Inflammatory macrophage treated with lipopolysaccharide for 4 hours (primary cell): Measurements from ENCODE around the gene CYTH2.

Source experiments
- DNase-seq: peaks from one replicate; pipeline ENCODE4 v3.0.0-alpha.2; 2020

The CYTH2 gene

DNA sequence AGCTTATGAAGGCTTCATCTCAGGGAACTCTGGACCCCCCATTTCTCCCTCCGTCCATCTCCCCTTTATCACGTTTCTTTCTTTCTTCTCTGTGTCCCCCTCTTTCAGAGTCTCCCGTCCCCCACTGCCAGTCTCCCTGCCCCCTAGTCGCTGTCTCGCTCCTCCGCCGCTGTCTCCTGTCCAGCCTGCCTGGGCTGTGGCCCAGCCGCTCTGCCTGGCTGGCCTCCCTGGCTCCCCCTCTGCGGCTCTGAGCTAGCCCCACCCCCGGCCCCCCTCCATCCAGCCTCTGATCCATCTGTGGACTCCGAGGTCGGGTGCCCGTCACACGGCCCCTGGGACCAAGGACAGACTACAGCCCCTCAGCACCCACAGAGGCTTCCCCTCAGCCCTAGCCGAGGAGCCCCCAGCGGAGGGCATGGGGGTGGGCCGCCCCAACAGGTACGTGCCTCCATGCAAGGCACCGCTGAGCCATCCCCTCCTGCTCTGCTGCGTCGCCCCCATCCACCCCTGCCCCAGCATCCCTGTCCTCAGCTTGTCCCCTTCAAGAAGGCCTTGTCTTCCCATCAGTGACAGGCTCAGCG is 14.9 kb upstream of the CYTH2 start:
- DNase-seq: no peak

GRCh38 chr19:48455171-48455907 is 13.8 kb upstream of the CYTH2 start, which contains the start of gene KCNJ14:
Gene KCNJ14 (plus strand): TSS chr19:48455574. CDS start chr19:48461725, 6,151 bp downstream.
- DNase-seq: no peak

- DNase-seq: no peak
Observed at GRCh38 chr19:48455908-48456562, 13.1 kb upstream of the CYTH2 start.

DNA sequence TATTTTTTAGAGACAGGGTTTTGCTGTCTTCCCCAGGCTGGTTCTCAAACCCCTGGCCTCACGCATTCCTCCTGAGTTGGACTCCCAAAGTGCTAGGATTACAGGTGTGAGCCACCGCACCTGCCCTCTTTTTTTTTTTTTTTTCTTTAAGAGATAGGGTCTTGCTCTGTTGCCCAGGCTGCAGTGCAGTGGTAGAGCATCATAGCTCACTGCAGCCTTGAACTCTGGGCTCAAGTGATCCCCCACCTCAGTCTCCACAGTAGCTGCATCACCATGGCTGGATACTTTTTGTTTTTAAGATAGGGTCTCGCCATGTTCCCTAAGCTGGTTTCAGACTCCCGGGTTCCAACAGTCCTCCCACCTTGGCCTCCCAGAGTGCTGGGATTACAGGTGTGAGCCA is 12.3 kb upstream of the CYTH2 start:
- DNase-seq: no peak

- no peak for DNase-seq
Observed at GRCh38 chr19:48458016-48458415, 11.2 kb upstream of the CYTH2 start.

DNA sequence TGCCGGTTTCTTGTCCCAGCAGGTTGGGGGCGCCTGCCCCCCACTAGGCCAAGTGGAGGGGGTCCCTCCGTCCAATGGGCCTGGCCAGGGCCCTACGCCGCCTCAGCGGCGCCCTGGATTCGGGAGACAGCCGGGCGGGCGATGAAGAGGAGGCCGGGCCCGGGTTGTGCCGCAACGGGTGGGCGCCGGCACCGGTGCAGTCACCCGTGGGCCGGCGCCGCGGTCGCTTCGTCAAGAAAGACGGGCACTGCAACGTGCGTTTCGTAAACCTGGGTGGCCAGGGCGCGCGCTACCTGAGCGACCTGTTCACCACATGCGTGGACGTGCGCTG is 7.6 kb upstream of the CYTH2 start:
- DNase-seq: no peak

GRCh38 chr19:48461982-48462655 is 7.0 kb upstream of the CYTH2 start:
- no peak for DNase-seq

DNA sequence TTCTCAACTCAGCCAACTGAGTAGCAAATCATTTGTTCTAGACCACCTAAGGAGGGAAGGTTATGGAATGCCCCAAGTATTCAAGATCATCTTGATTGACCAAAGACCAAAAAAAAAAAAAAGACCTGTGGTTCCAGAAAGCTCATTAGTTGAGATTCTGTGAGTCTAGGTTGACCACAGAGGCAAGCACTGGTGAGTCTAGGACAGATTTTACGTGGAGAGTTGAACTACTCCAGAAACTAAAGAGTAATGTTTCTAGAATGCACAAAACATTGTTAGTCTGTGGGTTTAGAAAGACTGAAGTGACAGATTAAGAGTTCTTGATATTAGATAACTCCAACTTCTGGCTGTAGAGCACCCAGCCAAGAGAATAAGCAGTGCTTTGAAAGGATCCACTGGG is 4.0 kb upstream of the CYTH2 start:
- no peak for DNase-seq

GRCh38 chr19:48466561-48467325 is 2.4 kb upstream of the CYTH2 start:
- peak; percentile 29 for DNase-seq

DNA sequence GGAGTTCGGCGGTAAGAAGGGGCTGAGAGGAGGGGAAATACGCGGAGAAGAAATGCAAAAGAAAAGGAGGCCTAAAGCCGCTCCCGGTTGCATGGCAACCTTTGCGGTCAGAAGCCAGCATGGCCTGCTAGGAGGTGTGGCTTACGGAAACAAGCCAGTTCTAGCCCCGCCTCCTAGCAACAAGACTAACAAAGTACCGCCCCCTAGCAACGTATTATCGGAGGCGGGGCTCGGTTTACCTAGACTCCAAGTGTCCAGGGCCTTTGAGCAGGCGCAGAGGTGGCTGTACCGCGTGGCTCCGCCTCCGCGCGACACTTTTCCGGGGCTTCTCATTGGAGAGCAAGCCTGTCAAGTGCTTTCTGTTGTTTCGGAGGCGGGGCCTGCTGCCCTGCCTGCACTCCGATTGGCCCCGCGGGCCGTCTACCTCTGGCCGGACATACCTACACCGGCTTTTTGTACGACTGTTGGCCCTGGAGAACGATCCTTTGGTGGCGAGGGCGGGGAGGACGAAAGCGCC is 339 bp upstream of the CYTH2 start:
- peak; percentile 100 for DNase-seq

GRCh38 chr19:48469934-48470680 is 938 bp downstream of the CYTH2 start:
- no peak for DNase-seq

GRCh38 chr19:48470856-48471255 is 1.7 kb downstream of the CYTH2 start:
- no peak for DNase-seq

GRCh38 chr19:48471836-48472235 is 2.7 kb downstream of the CYTH2 start:
- DNase-seq: no peak

DNA sequence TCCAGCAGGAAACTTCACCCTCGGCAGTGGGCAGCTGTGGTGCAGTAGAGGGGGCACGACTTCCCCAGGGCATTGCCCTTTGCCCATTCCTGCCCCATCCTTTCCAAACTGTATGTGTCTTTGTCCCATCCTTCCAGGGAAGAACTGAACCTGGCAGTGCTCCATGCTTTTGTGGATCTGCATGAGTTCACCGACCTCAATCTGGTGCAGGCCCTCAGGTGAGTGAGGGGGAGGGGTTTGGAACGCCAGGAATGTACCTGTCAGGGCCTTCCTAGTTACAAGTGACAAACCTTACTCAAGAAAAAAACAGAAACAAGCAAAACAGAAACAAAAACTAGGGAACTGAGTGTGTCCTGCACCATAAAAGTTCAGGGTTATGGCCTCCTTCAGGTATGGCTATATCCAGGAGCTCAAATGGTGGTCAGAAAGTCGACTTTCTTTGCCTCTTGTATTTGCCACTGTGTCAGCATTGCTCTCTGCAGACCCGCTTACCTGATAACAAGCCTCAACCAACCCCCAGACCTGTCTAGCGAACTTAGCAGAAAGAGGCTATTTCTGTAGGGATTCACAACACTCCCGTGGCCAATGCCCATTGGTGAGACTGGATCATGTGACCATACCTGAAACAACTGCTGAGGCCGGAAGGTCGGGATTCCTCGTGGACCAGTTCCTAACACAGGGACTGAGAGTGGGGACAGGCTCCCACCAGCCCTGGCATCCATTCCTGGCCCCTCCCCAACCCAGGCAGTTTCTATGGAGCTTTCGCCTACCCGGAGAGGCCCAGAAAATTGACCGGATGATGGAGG is 4.2 kb downstream of the CYTH2 start:
- DNase-seq: no peak

GRCh38 chr19:48474084-48474592 is 5.0 kb downstream of the CYTH2 start:
- no peak for DNase-seq

DNA sequence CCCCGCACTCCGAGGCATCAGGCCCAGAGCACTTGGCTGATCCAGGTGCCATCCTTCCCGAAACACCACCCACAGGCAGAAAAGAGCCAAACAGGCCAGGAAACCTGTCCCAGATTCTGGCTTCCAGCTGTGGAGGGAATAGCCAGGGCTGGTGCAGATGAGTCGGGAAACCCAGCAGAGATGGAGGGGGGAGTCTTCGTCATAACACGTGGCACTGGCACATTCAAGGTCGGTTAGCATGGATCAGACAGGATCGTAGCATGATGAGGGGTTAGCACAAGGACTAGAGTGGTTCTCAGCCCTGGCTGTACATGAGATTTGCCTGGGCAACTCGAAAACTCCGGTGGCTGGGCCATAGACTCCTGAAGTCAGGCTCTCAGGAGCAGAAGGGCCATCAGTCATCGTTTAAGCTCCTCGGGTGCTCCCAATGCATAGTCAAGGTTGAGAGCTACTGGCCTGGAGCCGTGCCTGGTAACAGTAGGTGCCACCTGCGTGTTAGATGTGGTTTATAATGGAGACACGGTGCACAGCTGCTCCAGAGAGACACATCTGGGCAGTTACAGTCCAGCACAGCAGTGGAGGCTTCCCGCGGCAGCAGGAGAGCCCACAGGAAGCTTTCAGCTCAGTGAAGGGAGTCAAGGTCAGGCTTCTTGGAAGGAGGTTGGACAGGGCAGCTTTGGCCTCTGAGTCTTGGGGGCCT is 6.3 kb downstream of the CYTH2 start:
- DNase-seq: no peak

DNA sequence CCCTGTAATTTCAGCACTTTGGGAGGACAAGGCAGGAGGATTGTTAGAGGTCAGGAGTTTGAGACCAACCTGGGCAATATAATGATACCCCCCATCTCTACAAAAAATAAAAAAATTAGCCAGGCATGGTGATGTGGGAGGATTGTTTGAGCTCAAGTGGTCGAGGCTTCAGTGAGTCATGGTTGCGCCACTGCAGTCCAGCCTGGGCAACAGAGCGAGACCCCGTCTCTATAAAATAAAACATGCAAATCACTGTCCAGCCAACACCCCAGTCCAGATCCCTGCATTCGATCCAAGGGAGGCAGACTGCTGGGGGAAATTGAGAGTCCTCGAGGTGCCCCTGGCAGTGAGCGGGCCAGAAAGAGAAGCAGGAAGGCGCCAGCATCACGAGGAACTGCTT is 7.0 kb downstream of the CYTH2 start:
- no peak for DNase-seq

DNA sequence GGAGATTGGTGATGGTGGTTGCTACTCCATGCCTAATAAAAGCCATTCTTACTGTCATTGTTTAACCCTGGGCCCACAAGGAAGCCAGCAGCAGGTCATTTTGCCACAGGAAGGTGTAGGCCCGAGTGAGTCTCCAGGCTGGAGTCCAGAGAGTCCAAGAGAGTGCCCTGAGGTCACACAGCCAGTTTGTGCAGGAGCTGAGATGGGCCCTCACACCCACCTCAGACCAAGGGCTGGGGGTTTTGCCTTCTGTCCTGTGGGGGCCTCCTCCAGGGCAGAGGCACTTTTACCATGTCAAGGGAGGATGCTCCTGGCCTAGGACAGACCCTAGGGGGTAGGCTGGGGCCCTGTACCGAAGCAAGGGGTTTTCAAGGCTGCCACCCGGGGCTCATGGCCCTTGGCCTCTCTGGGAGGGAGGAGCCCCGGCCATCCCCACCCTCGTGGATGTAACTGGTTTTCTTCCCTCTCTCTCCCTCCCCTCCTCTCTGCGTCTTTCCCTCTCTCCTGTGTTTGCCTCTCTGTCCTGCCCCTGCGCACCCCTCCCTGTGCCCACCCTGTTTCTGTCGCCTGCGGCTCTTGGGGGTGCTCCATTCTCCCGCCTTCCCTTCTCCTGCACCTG is 8.0 kb downstream of the CYTH2 start:
- no peak for DNase-seq

DNA sequence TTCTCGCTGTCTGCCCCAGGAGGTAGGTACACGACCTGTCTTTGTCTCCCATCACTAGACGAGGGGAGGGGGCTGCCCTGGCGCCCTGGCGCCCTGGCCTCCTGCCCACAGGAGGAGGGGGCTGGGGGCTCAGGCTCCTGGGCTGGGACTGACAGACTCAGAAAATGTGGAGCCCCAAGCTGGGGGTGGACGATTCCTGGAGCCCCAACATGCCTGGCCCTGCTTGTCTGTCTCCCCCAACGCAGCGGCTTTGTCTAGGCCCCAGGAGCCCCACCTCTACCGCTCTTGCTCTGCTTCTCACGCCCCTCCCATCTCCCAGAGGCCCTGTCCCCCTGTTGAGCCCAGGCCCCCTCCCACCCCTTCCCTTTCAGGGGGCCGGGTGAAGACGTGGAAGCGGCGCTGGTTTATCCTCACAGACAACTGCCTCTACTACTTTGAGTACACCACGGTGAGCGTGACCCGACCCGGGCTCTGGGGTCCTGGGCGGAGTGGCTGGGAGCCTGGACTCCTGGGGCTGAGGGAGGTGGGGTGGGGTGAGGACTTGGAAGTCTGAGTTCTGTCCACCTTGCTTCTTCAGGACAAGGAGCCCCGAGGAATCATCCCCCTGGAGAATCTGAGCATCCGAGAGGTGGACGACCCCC is 8.6 kb downstream of the CYTH2 start:
- no peak for DNase-seq
